Endothelial cell of umbilical vein (primary cell): ENCODE results near the gene FUBP3.

Experiments used
- EZH2 ChIP-seq: IDR thresholded peaks from 2 replicates; pipeline ENCODE4 v1.6.1; 2012; ENCODE audit warnings: borderline replicate concordance, low read depth, mild to moderate bottlenecking, moderate library complexity, low read length, inconsistent platforms; ENCODE audit not compliant: severe bottlenecking
- JUN ChIP-seq: IDR thresholded peaks from 2 replicates; pipeline ENCODE4 v1.6.1; 2011; ENCODE audit warnings: borderline replicate concordance, low read depth; ENCODE audit not compliant: insufficient read length, insufficient read depth
- MAX ChIP-seq: IDR thresholded peaks from 2 replicates; pipeline ENCODE4 v1.6.1; 2011; ENCODE audit not compliant: insufficient read depth, insufficient read length
- MYC ChIP-seq: IDR thresholded peaks from one replicate; pipeline ENCODE4 v1.6.1; 2011; ENCODE audit warnings: mild to moderate bottlenecking, low read depth, low read length
- POLR2A ChIP-seq: IDR thresholded peaks from 2 replicates; pipeline ENCODE4 v1.6.1; 2012; ENCODE audit warnings: low read depth, mild to moderate bottlenecking, control low read depth, low read length
- TF ChIP-seq, protein P1 (sequence below), 2 donors: IDR thresholded peaks; 1 replicate in 1 of 2; 2 replicates in 1 of 2; pipeline ENCODE4 v1.5.1; 2011; ENCODE audit warnings: low read length in 2 of 2, mild to moderate bottlenecking in 2 of 2, moderate library complexity in 2 of 2, control low read depth in 1 of 2, inconsistent platforms in 1 of 2, low read depth in 1 of 2; ENCODE audit not compliant: insufficient read depth in 1 of 2; ENCODE audit errors: extremely low read depth in 1 of 2

DNA sequence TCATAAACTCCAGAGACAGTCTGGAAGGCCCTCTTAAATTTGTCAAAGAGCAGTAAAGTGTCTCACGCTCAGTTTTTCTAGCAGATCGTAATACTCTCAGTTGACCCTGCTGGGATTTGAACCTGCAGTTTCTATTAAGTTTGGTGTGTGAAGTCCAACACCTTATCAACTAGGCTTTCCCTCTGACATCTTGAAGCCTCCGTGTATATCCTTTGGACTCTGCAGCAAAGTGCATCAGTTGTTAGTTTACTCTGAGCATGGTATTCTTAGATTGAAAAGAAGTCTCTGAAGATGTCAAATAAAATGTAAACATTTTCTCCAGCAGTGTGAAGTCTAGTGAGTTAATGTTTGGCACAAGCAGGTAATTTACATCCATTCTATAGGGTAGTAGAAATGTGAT, 2.4 kb downstream of the FUBP3 start:
- TF ChIP-seq, protein P1, sequence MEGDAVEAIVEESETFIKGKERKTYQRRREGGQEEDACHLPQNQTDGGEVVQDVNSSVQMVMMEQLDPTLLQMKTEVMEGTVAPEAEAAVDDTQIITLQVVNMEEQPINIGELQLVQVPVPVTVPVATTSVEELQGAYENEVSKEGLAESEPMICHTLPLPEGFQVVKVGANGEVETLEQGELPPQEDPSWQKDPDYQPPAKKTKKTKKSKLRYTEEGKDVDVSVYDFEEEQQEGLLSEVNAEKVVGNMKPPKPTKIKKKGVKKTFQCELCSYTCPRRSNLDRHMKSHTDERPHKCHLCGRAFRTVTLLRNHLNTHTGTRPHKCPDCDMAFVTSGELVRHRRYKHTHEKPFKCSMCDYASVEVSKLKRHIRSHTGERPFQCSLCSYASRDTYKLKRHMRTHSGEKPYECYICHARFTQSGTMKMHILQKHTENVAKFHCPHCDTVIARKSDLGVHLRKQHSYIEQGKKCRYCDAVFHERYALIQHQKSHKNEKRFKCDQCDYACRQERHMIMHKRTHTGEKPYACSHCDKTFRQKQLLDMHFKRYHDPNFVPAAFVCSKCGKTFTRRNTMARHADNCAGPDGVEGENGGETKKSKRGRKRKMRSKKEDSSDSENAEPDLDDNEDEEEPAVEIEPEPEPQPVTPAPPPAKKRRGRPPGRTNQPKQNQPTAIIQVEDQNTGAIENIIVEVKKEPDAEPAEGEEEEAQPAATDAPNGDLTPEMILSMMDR (IDR thresholded peaks at IDR 0.05; ENCODE audit: extremely low read depth in 1 of 2, insufficient read depth in 1 of 2, low read depth in 1 of 2, low read length in 2 of 2), result no peak
- TF ChIP-seq POLR2A (no peak), EZH2 (no peak), JUN (no peak), MAX (no peak), MYC (no peak)
